OCI-LY1 (cell line): ENCODE data around the gene GLP2R.

Source experiments
- H2AFZ ChIP-seq: fragments of 200-600 bp; sonication (generic), shearing (Covaris generic); 2 replicates; pipeline ENCODE4 v1.6.0; 2014; ENCODE audit warnings: antibody characterized with exemption, mild to moderate bottlenecking, low read length
- H3F3A ChIP-seq: fragments of 200-600 bp; sonication (generic), shearing (Covaris generic); 2 replicates; pipeline ENCODE4 v1.6.0; 2014; ENCODE audit warnings: mild to moderate bottlenecking, antibody characterized with exemption, low read length, moderate library complexity; ENCODE audit not compliant: insufficient read depth
- H3K27ac ChIP-seq: fragments of 200-600 bp; sonication (generic); 2 replicates; pipeline ENCODE4 v1.5.1; 2014; ENCODE audit warnings: low read length, mixed run types, mild to moderate bottlenecking, low read depth; ENCODE audit not compliant: poor library complexity, severe bottlenecking
- H3K27me3 ChIP-seq: fragments of 200-600 bp; sonication (generic); 2 replicates; pipeline ENCODE4 v1.6.0; 2014; ENCODE audit warnings: antibody characterized with exemption, mild to moderate bottlenecking, low read length, moderate library complexity; ENCODE audit not compliant: insufficient read depth
- H3K36me3 ChIP-seq: fragments of 200-600 bp; sonication (generic); 2 replicates; pipeline ENCODE4 v1.6.1; 2014; ENCODE audit warnings: mild to moderate bottlenecking, antibody characterized with exemption, low read length, moderate library complexity, mixed read lengths; ENCODE audit not compliant: insufficient read depth
- H3K4me1 ChIP-seq: fragments of 200-600 bp; sonication (generic); 2 replicates; pipeline ENCODE4 v1.5.1; 2014; ENCODE audit warnings: mild to moderate bottlenecking, low read length, moderate library complexity; ENCODE audit not compliant: insufficient read depth, severe bottlenecking
- H3K4me2 ChIP-seq: fragments of 200-600 bp; sonication (generic), shearing (Covaris generic); 2 replicates; pipeline ENCODE4 v1.6.1; 2014; ENCODE audit warnings: low read length
- H3K4me3 ChIP-seq: fragments of 200-600 bp; sonication (generic); 2 replicates; pipeline ENCODE4 v1.5.1; 2014; ENCODE audit warnings: low read length, low read depth, mild to moderate bottlenecking, mixed read lengths; ENCODE audit not compliant: poor library complexity, severe bottlenecking
- H3K79me2 ChIP-seq: fragments of 200-600 bp; shearing (Covaris generic); 2 replicates; pipeline ENCODE4 v1.6.1; 2016; ENCODE audit warnings: mixed run types, low read length, mixed read lengths; ENCODE audit not compliant: insufficient read depth
- H3K9ac ChIP-seq: fragments of 200-600 bp; sonication (generic), shearing (Covaris generic); 2 replicates; pipeline ENCODE4 v1.6.1; 2014; ENCODE audit warnings: mild to moderate bottlenecking, low read length, mixed read lengths
- H3K9me2 ChIP-seq: fragments of 200-600 bp; sonication (generic), shearing (Covaris generic); 2 replicates; pipeline ENCODE4 v1.6.1; 2014; ENCODE audit warnings: low read depth, mild to moderate bottlenecking, low read length, mixed read lengths
- H3K9me3 ChIP-seq: fragments of 200-600 bp; shearing (Covaris generic); 2 replicates; pipeline ENCODE4 v1.6.1; 2014; ENCODE audit warnings: low read length, mixed read lengths
- H4K20me1 ChIP-seq: fragments of 200-600 bp; sonication (generic), shearing (Covaris generic); 2 replicates; pipeline ENCODE4 v1.6.0; 2016; ENCODE audit warnings: mild to moderate bottlenecking, low read length; ENCODE audit not compliant: insufficient read depth
- EZH2 ChIP-seq: fragments of 200-600 bp; sonication (generic), shearing (Covaris generic); IDR thresholded peaks from 2 replicates; pipeline ENCODE4 v1.8.0; 2017; ENCODE audit warnings: borderline replicate concordance, mixed run types, mild to moderate bottlenecking, antibody characterized with exemption, low read length, moderate library complexity, mixed read lengths
- TF ChIP-seq, protein P1 (sequence below): fragments of 200-600 bp; sonication (generic), shearing (Covaris generic); IDR thresholded peaks from 2 replicates; pipeline ENCODE4 v1.5.1; 2017; ENCODE audit warnings: mild to moderate bottlenecking, antibody characterized with exemption, low read length, moderate library complexity, mixed read lengths

Gene GLP2R

DNA sequence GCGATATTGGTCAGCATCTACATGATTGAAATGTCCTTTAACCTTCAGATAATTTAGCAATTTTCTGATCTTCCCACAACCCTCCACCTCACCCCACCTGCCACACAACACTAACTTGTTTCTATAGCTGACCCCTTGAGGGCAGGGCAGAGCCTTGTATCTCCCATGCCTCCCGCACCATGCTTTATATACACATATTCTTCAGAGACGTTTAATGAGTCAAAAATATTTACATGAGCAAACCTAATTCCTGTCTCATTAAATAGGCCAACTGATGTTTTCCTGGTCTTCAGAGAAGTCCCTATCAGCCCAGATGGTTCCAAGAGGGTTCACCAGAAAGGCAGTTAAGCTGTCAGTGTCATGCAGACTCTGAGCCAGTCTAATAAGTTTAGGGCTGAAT is 27.7 kb upstream of the GLP2R start:
- TF ChIP-seq EZH2, result no peak
- TF ChIP-seq, protein P1, sequence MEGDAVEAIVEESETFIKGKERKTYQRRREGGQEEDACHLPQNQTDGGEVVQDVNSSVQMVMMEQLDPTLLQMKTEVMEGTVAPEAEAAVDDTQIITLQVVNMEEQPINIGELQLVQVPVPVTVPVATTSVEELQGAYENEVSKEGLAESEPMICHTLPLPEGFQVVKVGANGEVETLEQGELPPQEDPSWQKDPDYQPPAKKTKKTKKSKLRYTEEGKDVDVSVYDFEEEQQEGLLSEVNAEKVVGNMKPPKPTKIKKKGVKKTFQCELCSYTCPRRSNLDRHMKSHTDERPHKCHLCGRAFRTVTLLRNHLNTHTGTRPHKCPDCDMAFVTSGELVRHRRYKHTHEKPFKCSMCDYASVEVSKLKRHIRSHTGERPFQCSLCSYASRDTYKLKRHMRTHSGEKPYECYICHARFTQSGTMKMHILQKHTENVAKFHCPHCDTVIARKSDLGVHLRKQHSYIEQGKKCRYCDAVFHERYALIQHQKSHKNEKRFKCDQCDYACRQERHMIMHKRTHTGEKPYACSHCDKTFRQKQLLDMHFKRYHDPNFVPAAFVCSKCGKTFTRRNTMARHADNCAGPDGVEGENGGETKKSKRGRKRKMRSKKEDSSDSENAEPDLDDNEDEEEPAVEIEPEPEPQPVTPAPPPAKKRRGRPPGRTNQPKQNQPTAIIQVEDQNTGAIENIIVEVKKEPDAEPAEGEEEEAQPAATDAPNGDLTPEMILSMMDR, result no peak
- no peak overlapping the region for H2AFZ ChIP-seq
- no peak overlapping the region for H3K4me3 ChIP-seq
- no peaks in the 10 kb centered on the region for H3K36me3 ChIP-seq
- no peak overlapping the region for H3K27ac ChIP-seq
- no peaks in the 10 kb centered on the region for H3K4me1 ChIP-seq
- no peak overlapping the region for H3K4me2 ChIP-seq
- no peaks in the 10 kb centered on the region for H3K9me2 ChIP-seq
- no peaks in the 10 kb centered on the region for H3F3A ChIP-seq
- H3K9me3 ChIP-seq, result no peaks in the 10 kb centered on the region
- no peaks in the 10 kb centered on the region for H3K79me2 ChIP-seq
- no peak overlapping the region for H3K9ac ChIP-seq
- H4K20me1 ChIP-seq, result no peaks in the 10 kb centered on the region
- H3K27me3 ChIP-seq, result no peaks in the 10 kb centered on the region

GRCh38 chr17:9798724-9799123 is 27.0 kb upstream of the GLP2R start:
- Histone ChIP-seq H2AFZ (no peak overlapping the region), H3K4me1 (no peaks in the 10 kb centered on the region), H3K79me2 (no peaks in the 10 kb centered on the region), H3K4me3 (no peak overlapping the region), H3K9ac (no peak overlapping the region), H3K9me2 (no peaks in the 10 kb centered on the region), H3K36me3 (no peaks in the 10 kb centered on the region), H4K20me1 (no peaks in the 10 kb centered on the region), H3K27me3 (no peaks in the 10 kb centered on the region), H3K27ac (no peak overlapping the region), H3K4me2 (no peak overlapping the region), H3F3A (no peaks in the 10 kb centered on the region), H3K9me3 (no peaks in the 10 kb centered on the region)
- TF ChIP-seq EZH2, result no peak
- TF ChIP-seq, protein P1, result no peak

DNA sequence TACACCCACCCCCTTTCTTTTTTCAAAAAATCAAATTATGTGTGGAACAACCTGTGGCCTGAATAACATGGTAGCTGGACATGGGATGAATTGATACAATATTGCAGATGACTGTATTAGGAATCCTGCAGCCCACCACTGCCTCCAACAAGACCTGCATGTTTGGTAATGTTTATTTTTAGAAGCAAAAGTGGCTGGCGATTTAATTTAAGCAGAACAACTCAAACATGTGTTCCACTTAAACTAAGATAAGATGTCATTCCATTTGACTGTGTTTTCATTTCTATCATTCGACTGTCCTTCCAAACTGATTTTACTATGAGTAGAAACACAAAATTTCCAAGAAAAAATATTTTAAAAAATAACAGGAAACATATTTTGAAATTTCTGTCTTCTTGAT is 24.2 kb upstream of the GLP2R start:
- no peaks in the 10 kb centered on the region for H3K36me3 ChIP-seq
- no peak overlapping the region for H3K4me2 ChIP-seq
- H3K9me3 ChIP-seq, result no peaks in the 10 kb centered on the region
- no peaks in the 10 kb centered on the region for H4K20me1 ChIP-seq
- H3K9me2 ChIP-seq, result no peaks in the 10 kb centered on the region
- H2AFZ ChIP-seq, result no peak overlapping the region
- no peaks in the 10 kb centered on the region for H3K4me1 ChIP-seq
- no peak overlapping the region for H3K4me3 ChIP-seq
- no peak for TF ChIP-seq EZH2
- TF ChIP-seq, protein P1, result no peak
- no peaks in the 10 kb centered on the region for H3F3A ChIP-seq
- H3K79me2 ChIP-seq, result no peaks in the 10 kb centered on the region
- H3K27ac ChIP-seq, result no peak overlapping the region
- no peaks in the 10 kb centered on the region for H3K27me3 ChIP-seq
- H3K9ac ChIP-seq, result no peak overlapping the region
